ENCODE measurements around the gene PMEL.
"Not testable (repeated sequence)": the region's sequence is repeated elsewhere in the genome, so short reads cannot be mapped to it uniquely, and the experiment has no call there.

The PMEL gene
- 1.5 reads per million for total RNA-seq

DNA sequence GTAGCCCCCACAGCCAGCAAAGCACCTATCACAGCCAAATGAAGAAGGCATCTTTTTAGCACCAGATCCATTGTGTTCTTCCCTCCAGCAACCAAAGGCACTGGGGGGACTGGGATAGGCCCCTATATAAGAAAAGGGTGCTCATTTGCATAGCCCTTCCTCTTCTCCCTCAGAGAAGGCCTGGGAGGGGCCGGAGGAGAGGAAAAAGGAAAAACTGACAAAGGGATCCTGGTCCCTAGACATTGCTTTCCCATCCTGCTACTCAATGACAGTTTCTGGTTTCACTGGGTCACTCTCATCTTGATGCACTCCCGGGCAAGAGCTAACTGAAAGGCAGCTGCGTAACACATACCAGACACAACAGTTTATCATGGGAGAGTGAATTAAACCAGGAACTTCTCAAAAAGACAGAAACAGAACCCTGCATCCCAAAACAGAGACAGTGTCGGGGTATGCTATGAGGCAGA is at the start of gene PMEL:
TSS of gene PMEL (minus strand) at position 102 of the 467 bp plus-strand sequence. CDS start at position 71, 31 bp downstream.
- DNase-seq, result no peak

DNA sequence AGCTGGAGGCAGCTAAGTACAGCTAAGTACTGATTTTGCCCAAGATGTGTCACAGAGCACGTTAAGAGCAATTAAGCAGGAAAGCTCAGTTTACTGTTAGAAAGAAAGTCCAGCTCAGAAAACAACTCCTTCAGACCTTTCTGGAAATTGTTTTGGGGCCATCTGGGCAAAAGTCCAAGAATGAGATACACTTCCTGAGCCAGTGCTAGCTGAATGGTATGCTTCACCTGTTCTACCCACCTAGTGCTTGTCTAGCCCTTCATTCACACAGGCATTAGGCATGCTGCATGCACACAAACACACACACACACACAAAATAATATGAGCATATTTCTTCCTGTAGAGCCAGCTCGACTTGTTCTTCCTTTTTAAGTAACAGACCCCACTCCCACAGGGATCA is 48.4 kb upstream of the PMEL start:
- no peak for DNase-seq

DNA sequence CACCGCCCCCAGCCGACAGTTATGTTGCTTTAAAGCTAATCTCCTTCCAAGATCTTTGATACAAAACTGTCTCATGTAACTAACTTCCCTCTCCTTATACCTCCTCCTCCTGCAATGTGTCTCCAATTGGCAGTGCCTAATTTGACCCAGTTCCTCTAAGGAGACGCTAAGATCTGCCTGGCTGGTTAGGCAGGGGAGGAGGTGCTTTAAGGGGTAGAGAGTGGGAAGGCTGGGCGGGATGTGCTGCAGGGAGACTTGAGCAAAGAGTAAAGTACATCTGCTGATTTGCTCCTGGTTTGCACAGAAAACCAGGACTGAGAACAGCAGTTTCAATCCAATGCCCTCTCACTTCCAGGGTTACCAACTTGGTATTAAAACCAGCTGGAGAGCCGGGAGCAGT is 47.6 kb upstream of the PMEL start:
- no peak for DNase-seq

GRCh38 chr12:56011509-56012090 is 45.8 kb upstream of the PMEL start:
- DNase-seq, result no peak

- DNase-seq, result no peak
Measured at GRCh38 chr12:56010111-56010570, 44.3 kb upstream of the PMEL start.

DNA sequence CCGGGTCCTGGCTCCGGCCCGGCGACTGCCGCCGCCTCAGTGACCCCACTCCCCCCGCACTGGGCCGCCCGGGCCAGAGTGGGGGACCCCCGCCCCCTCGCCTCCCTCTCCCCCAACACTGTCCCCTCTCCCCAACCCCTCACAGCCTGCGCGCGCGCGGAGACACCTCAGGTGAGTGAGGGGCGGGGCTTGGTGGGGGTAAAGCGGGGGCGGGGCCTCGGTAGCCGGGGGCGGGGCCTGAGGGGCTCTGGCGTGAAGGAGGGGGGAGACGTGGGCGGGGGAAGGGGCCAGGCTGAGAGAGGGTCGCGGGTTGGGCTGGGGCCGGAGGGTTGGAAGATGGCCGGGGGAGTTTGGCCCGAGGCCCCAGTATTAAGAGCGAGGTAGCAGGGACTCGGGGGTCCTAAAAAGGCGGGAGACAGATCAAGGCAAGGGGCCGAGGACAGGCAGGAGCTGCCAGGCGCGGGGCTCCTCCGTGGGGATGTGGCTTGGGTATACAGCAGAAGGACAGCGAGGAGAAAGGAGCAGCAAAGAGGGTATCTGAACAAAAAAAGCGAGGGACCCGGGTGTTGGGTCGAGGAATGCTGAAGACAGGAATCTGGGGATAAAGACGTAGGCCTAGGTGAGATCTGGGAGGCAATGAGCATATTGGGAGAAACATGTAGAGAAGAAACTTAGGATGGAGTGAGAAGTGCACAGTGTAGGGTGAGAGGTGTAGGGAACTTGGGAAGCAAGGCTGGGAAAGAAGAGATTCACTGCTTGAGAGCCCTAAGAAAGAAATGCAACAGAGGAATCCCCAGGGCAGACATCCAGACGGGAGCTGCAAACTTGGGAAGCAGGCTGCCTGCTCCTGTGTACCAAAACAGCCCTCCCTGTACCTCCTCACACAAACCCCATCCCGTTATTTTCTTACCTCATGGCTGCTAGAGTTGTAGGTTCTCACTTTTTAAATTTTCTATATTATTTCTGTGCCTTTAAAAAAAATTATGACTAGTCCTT is 42.0 kb upstream of the PMEL start:
- DNase-seq, result peak; percentile 68

- DNase-seq, result no peak
Measured at GRCh38 chr12:56004211-56004610, 38.4 kb upstream of the PMEL start.

GRCh38 chr12:56003376-56003775 is 37.5 kb upstream of the PMEL start:
- not testable (repeated sequence) for DNase-seq

GRCh38 chr12:56001487-56002100 is 35.8 kb upstream of the PMEL start:
- DNase-seq, result no peak

DNA sequence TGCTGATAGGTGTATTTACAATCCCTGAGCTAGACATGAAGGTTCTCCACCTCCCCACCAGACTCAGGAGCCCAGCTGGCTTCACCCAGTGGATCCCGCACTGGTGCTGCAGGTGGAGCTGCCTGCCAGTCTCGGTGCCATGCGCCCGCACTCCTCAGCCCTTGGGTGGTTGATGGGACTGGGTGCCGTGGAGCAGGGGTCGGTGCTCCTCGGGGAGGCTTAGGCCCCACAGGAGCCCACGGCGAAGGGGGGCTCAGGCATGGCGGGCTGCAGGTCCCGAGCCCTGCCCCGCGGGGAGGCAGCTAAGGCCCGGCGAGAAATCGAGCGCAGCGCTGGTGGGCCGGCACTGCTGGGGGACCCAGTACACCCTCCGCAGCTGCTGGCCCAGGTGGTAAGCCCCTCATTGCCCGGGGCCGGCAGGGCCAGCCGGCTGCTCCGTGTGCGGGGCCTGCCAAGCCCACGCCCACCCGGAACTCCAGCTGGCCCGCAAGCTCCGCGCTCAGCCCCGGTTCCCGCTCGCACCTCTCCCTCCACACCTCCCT is 34.2 kb upstream of the PMEL start:
- not testable (repeated sequence) for DNase-seq

- DNase-seq, result not testable (repeated sequence)
Measured at GRCh38 chr12:55999522-55999921, 33.7 kb upstream of the PMEL start.

DNA sequence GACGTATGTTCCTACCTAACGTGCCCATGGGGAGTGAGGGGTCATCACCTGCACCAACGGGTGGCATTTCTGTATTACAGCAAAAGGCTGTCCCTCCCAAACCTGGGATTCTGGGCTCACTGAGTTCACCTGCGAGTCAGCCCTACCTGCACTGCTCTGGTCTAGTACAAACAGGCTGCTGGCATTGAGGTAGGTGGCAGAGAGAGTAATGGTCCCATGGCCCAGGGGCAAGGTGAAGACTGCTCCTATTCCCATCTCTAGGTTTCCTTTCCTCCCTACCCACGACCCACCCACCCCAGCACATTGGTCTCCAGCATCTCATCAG is 31.7 kb upstream of the PMEL start:
- DNase-seq, result no peak

- DNase-seq, result no peak
Measured at GRCh38 chr12:55996715-55997534, 31.1 kb upstream of the PMEL start, which contains the start of gene SUOX. Gene SUOX, plus strand, starts transcription at chr12:55997276. Its CDS starts 4,946 bp downstream, at chr12:56002222.

GRCh38 chr12:55996201-55996714 is 30.4 kb upstream of the PMEL start:
- peak; percentile 68 for DNase-seq

GRCh38 chr12:55995366-55995765 is 29.5 kb upstream of the PMEL start:
- DNase-seq, result no peak

DNA sequence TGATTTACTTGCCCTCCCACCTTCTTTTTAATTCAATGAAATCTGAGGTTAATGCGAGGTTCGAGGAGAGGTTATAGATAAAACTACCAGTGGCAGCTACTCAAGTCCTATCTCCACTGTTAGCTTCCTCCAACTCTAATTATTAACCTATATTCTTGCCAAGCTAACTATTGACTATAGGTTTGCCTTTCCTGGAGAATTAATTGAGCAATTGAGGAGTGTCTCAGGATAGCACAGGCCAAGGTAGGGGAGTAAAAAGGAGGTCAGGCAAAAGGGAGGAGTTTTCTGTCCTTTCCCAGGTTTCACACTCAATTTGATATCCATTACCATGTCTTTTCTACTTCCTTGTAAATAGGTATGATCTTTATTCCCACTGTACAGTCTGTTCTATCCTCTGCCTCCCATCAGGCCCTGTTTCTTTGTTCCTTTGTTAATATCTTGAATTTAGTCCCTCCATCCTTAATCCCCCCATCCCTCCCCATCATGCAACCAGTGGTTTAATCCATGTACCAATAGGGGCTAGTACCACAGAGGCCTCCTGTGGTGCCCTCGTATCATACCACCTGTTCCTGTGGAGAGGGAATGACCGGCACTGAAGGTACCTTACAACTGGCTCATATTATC is 27.5 kb upstream of the PMEL start:
- no peak for DNase-seq

- no peak for DNase-seq
Measured at GRCh38 chr12:55991110-55991509, 25.3 kb upstream of the PMEL start.

- DNase-seq, result not testable (repeated sequence)
Measured at GRCh38 chr12:55985976-55986375, 20.1 kb upstream of the PMEL start.

DNA sequence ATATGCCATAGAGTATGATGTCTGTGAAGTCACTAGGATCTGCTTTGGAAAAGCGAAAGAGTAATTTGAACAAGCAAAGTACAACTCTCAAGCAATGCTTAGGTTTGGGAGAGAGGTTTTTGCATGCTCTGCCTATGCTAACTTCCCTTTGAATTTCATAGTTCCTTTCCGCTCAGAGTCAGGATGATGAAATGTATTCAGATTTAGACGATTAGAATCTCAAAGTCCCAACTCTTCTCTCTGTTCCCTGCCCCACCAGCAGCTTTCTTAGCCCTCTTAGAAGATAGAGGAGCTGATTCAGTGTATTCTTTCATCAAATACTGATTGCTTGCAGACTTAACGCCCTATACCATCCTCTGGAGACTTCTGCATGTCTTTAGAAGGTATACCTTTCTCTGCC is 19.5 kb upstream of the PMEL start:
- no peak for DNase-seq

DNA sequence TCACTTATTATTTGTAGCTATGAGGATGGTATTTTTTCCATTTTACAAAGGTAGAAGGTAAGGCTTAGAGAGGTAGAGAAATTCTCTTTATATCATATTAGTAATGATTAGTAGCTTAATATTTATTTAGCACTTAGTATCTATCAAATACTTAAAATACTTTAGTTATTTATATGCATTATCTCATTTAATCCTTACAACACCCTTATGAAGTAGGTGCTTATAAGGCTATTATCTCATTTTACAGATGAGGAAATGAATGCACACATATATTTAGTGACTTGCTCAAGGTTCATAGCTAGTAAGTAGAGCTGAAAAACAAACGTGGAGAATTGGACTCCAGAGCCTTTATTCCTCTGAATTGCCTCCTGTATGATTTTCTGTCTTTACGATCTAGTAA is 19.0 kb upstream of the PMEL start:
- DNase-seq, result no peak

- no peak for DNase-seq
Measured at GRCh38 chr12:55983232-55983842, 17.5 kb upstream of the PMEL start.

Data from effector CD4-positive, alpha-beta T cell (primary cell).